Type B pancreatic cell (in vitro differentiated cells): Measurements from ENCODE around the gene GP5. TPM values are rescaled to one million over a fixed set of nuclear protein-coding genes. Genes with fewer than 3 reads are reported as not detected.

Experiments
- DNase-seq: peaks from one replicate; pipeline ENCODE4 v3.0.0; 2021; ENCODE audit warnings: mixed read lengths; ENCODE audit not compliant: unreplicated experiment; ENCODE audit errors: extremely low spot score
- H3K27ac Mint-ChIP-seq: 2 replicates; pipeline ENCODE4 v1.8.0; 2021; ENCODE audit warnings: mild to moderate bottlenecking, mixed read lengths
- H3K27me3 Mint-ChIP-seq: 2 replicates; pipeline ENCODE4 v1.8.0; 2021; ENCODE audit warnings: mixed read lengths
- H3K36me3 Mint-ChIP-seq: 2 replicates; pipeline ENCODE4 v1.8.0; 2021; ENCODE audit warnings: mixed read lengths
- H3K4me1 Mint-ChIP-seq: one replicate; pipeline ENCODE4 v1.8.0; 2021; ENCODE audit warnings: mixed read lengths; ENCODE audit not compliant: unreplicated experiment
- H3K4me3 Mint-ChIP-seq: 2 replicates; pipeline ENCODE4 v1.8.0; 2021; ENCODE audit warnings: mild to moderate bottlenecking, mixed read lengths
- H3K9me3 Mint-ChIP-seq: 2 replicates; pipeline ENCODE4 v1.8.0; 2021; ENCODE audit warnings: mixed read lengths
- total RNA-seq: library from RNA; stranded (reverse); gene quantifications from 2 replicates; pipeline ENCODE4 v1.2.1, GENCODE V29; 2021; ENCODE audit warnings: low replicate concordance
- TF ChIP-seq, protein P1 (sequence below): fragments of 200-600 bp; sonication (generic); conservative IDR thresholded peaks from 2 replicates; pipeline ENCODE4 v1.5.0; 2021; ENCODE audit warnings: antibody characterized with exemption, mild to moderate bottlenecking

Gene GP5
- total RNA-seq, 1 donor from 2014 or later = 0.10 TPM

- Mint-ChIP-seq H3K4me1 (peaks cover 3% of the 10 kb centered on the region), H3K27ac (no peak within 1 kb of the TSS), H3K9me3 (no peaks in the 10 kb centered on the region), H3K4me3 (no peak within 1 kb of the TSS), H3K27me3 (peaks cover 5% of the 10 kb centered on the region), H3K36me3 (no peaks in the 10 kb centered on the region)
- TF ChIP-seq, protein P1, sequence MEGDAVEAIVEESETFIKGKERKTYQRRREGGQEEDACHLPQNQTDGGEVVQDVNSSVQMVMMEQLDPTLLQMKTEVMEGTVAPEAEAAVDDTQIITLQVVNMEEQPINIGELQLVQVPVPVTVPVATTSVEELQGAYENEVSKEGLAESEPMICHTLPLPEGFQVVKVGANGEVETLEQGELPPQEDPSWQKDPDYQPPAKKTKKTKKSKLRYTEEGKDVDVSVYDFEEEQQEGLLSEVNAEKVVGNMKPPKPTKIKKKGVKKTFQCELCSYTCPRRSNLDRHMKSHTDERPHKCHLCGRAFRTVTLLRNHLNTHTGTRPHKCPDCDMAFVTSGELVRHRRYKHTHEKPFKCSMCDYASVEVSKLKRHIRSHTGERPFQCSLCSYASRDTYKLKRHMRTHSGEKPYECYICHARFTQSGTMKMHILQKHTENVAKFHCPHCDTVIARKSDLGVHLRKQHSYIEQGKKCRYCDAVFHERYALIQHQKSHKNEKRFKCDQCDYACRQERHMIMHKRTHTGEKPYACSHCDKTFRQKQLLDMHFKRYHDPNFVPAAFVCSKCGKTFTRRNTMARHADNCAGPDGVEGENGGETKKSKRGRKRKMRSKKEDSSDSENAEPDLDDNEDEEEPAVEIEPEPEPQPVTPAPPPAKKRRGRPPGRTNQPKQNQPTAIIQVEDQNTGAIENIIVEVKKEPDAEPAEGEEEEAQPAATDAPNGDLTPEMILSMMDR = no peak
- DNase-seq = no peak
These were observed 47.9 kb downstream of the GP5 start, which contains the start of gene CPN2 for GRCh38 chr3:194351080-194351672. Gene CPN2, minus strand, starts transcription at chr3:194351328. Its CDS starts 8,626 bp downstream, at chr3:194342702.

GRCh38 chr3:194350726-194351071 is 48.4 kb downstream of the GP5 start:
- Mint-ChIP-seq H3K4me1 (peaks cover 3% of the 10 kb centered on the region), H3K36me3 (no peaks in the 10 kb centered on the region), H3K27me3 (peaks cover 5% of the 10 kb centered on the region), H3K9me3 (no peaks in the 10 kb centered on the region), H3K27ac (no peak overlapping the region), H3K4me3 (no peak overlapping the region)
- TF ChIP-seq, protein P1 = no peak
- no peak for DNase-seq

- H3K36me3 Mint-ChIP-seq = no peaks in the 10 kb centered on the region
- H3K27ac Mint-ChIP-seq = no peak overlapping the region
- peaks cover 6% of the 10 kb centered on the region for H3K4me1 Mint-ChIP-seq
- H3K27me3 Mint-ChIP-seq = peaks cover 12% of the 10 kb centered on the region
- TF ChIP-seq, protein P1 = no peak
- DNase-seq = no peak
- H3K4me3 Mint-ChIP-seq = no peak overlapping the region
- no peaks in the 10 kb centered on the region for H3K9me3 Mint-ChIP-seq
These were observed 50.7 kb downstream of the GP5 start for GRCh38 chr3:194348354-194348753.

DNA sequence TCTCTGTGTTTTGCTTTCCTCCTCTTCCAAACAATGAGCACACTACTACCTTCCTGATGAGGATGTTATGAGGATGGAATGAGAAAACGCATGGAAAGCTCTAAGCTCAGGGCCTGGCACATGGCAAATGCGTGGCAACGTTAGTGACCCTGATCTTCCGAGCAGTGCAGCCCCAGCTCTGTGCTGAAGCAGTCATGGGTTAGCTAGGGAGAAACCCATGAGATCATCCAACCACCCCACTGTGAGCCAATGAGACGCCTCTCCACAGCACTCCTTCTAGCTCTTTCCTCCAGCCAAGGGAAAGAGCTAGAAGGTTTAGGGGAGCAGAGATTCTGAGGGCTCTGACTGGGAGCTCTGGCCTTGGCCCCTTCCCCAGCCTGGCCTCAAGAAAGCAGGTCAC is 52.4 kb downstream of the GP5 start:
- TF ChIP-seq, protein P1 = no peak
- DNase-seq = no peak
- Mint-ChIP-seq H3K36me3 (no peaks in the 10 kb centered on the region), H3K27me3 (peaks cover 16% of the 10 kb centered on the region), H3K4me3 (no peak overlapping the region), H3K27ac (no peak overlapping the region), H3K9me3 (no peaks in the 10 kb centered on the region), H3K4me1 (peaks cover 6% of the 10 kb centered on the region)

DNA sequence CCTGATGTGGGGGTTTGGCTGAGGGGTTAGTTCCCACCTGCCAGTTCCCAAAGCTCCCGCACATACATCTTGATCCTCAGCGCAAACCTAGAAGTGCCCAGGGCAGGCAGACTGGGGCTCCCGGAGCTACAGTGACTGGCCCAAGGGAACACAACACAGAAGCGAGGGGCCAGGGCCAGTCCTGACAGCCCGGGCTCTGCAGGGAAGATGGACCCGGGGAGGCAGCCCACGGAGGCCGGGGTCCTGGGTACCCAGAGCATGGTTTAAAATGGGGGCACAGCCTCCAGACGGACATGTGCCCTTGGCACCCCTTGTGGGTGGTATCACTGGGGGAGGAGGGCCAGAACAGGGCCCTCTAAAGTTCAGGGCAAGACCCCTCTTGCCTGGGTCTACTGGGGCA is 53.0 kb downstream of the GP5 start:
- Mint-ChIP-seq H3K27ac (no peak overlapping the region), H3K27me3 (peaks cover 16% of the 10 kb centered on the region)

More for the DNA sequence above, 53.0 kb downstream of the GP5 start:
- TF ChIP-seq, protein P1 = no peak
- H3K4me1 Mint-ChIP-seq = peaks cover 6% of the 10 kb centered on the region
- H3K4me3 Mint-ChIP-seq = no peak overlapping the region
- no peaks in the 10 kb centered on the region for H3K9me3 Mint-ChIP-seq
- no peaks in the 10 kb centered on the region for H3K36me3 Mint-ChIP-seq
- no peak for DNase-seq

Other genes starting within 250 kb of the GP5 start
- not detected in 2 replicates for gene CPN2, start 47.9 kb downstream of the GP5 start, total RNA-seq
- gene LRRC15, start 29.5 kb downstream of the GP5 start, total RNA-seq = 0.05 and 0.07 TPM in 2 replicates
- 73.8 and 80.3 TPM in 2 replicates for gene ATP13A3, start 87.7 kb upstream of the GP5 start, total RNA-seq
- gene TMEM44, start 234.2 kb upstream of the GP5 start, total RNA-seq = 7.9 and 22.8 TPM in 2 replicates